K562 (cell line): ENCODE results near the gene TRAF3. TPM values are rescaled to one million over a fixed set of nuclear protein-coding genes. Genes with fewer than 3 reads are reported as not detected.

Experiments used
- ATAC-seq: fragments of 200-7000 bp; cut with Tn5 transposase; 3 replicates; pipeline ENCODE4 v1.9.1; 2020; ENCODE audit warnings: moderate library complexity
- BruUV-seq: library from RNA; stranded (reverse); fragments of 400-500 nt; replicated peaks from 2 replicates; lab custom pipeline; 2021; lab: Mats Ljungman, UMichigan
- CTCF ChIA-PET: fragments of 300-600 bp; formaldehyde crosslinking; extraction: SDS; loops from one replicate; lab custom pipeline; 2021; ENCODE audit warnings: low intra/inter-chr PET ratio; lab: Yijun Ruan, JAX
- POLR2A ChIA-PET: fragments of 300-600, 350-650 bp; sonication (Branson Sonifier 250); formaldehyde crosslinking; extraction: SDS; loops from one replicate; lab custom pipeline; 2021; ENCODE audit warnings: antibody characterized with exemption, inconsistent platforms; lab: Yijun Ruan, JAX
- DNase-seq, 4 experiments: peaks; one replicate each; pipeline versions ENCODE4 v3.0.0 to v3.0.0-alpha.2; 2011 to 2018; ENCODE audit warnings: low spot score in 3 of 4, mixed read lengths in 3 of 4; ENCODE audit errors: extremely low read depth in 1 of 4
- FAIRE-seq: peaks from 2 replicates; lab custom pipeline; 2011; peaks lifted over from hg19 to GRCh38; lab: Jason Lieb, UNC
- H2AFZ ChIP-seq: 2 replicates; pipeline ENCODE4 v1.6.0; 2011; ENCODE audit warnings: low read depth, low read length, control low read depth, inconsistent platforms
- H3K27ac ChIP-seq: fragments of 200-600 bp; 3 replicates; pipeline ENCODE4 v1.8.0; 2011; ENCODE audit warnings: low read depth, mild to moderate bottlenecking, control low read depth, inconsistent platforms, low read length, moderate library complexity, mixed read lengths; ENCODE audit errors: extremely low read depth
- H3K27me3 ChIP-seq, 2 experiments: fragments of 300-600 bp in 1 of 2; 2 replicates in 1 of 2; 3 replicates in 1 of 2; pipeline versions ENCODE4 v1.6.0 to v1.8.0; 2011; ENCODE audit warnings: inconsistent platforms in 2 of 2, low read length in 2 of 2, mild to moderate bottlenecking in 1 of 2, mixed read lengths in 1 of 2, moderate library complexity in 1 of 2; ENCODE audit not compliant: control insufficient read depth in 2 of 2, insufficient read depth in 2 of 2
- H3K36me3 ChIP-seq: fragments of 300-600 bp; 3 replicates; pipeline ENCODE4 v1.8.0; 2011; ENCODE audit warnings: mild to moderate bottlenecking, low read length, inconsistent platforms; ENCODE audit not compliant: control insufficient read depth, insufficient read depth
- H3K4me1 ChIP-seq, 2 experiments: fragments of 200-600 bp in 1 of 2; replicated peaks in 1 of 2; 2 replicates in 1 of 2; 3 replicates in 1 of 2; pipeline versions ENCODE4 v1.5.1 to v1.8.0; 2011; ENCODE audit warnings: inconsistent platforms in 2 of 2, low read length in 2 of 2, mild to moderate bottlenecking in 1 of 2, mixed read lengths in 1 of 2, moderate library complexity in 1 of 2; ENCODE audit not compliant: control insufficient read depth in 2 of 2, insufficient read depth in 2 of 2
- H3K4me2 ChIP-seq: 2 replicates; pipeline ENCODE4 v1.6.1; 2011; ENCODE audit warnings: low read length, control low read depth, inconsistent platforms, mixed read lengths; ENCODE audit not compliant: insufficient read depth
- H3K4me3 ChIP-seq: fragments of 200-600 bp; sonication (generic), shearing (Covaris generic); 2 replicates; pipeline ENCODE4 v1.5.1; 2016; ENCODE audit warnings: control low read depth, inconsistent platforms
- H3K79me2 ChIP-seq: fragments of 200-600 bp; 3 replicates; pipeline ENCODE4 v1.8.0; 2011; ENCODE audit warnings: low read length, inconsistent platforms; ENCODE audit not compliant: control insufficient read depth, insufficient read depth
- H3K9ac ChIP-seq, 2 experiments: 2 replicates each; pipeline versions ENCODE4 v1.6.0 to v1.6.1; 2011; ENCODE audit warnings: low read depth in 2 of 2, low read length in 2 of 2, control low read depth in 1 of 2, inconsistent platforms in 1 of 2, mild to moderate bottlenecking in 1 of 2, mixed read lengths in 1 of 2; ENCODE audit not compliant: insufficient read depth in 1 of 2
- H3K9me1 ChIP-seq: one replicate; pipeline ENCODE4 v1.6.0; 2011; ENCODE audit warnings: inconsistent platforms, mild to moderate bottlenecking, low read length, moderate library complexity; ENCODE audit not compliant: control insufficient read depth, insufficient read depth
- H3K9me3 ChIP-seq: replicated peaks from 2 replicates; pipeline ENCODE4 v1.5.1; 2011; ENCODE audit warnings: low read depth, low read length, inconsistent platforms; ENCODE audit not compliant: control insufficient read depth, insufficient read depth
- H4K20me1 ChIP-seq: replicated peaks from 2 replicates; pipeline ENCODE4 v1.6.1; 2011; ENCODE audit warnings: low read length, inconsistent platforms, mixed read lengths; ENCODE audit not compliant: control insufficient read depth, insufficient read depth
- HDAC8 ChIP-seq: fragments of 450-650 bp; IDR thresholded peaks from 2 replicates; pipeline ENCODE4 v1.6.1; 2016; ENCODE audit warnings: mild to moderate bottlenecking, missing genetic modification characterization, moderate library complexity, missing compliant biosample characterization
- MBD2 ChIP-seq: sonication (generic); IDR thresholded peaks from 2 replicates; pipeline ENCODE4 v1.6.1; 2016; ENCODE audit warnings: low read depth, borderline replicate concordance
- MYNN ChIP-seq, 2 experiments: sonication (generic); formaldehyde crosslinking in 1 of 2; IDR thresholded peaks; 2 replicates each; pipeline versions ENCODE4 v1.5.0 to v1.6.1; 2016 to 2020; ENCODE audit warnings: antibody characterized with exemption in 1 of 2, missing genetic modification reagents in 1 of 2
- PYGO2 ChIP-seq: fragments of 450-650 bp; IDR thresholded peaks from 2 replicates; pipeline ENCODE4 v1.6.1; 2016; ENCODE audit warnings: mild to moderate bottlenecking, missing genetic modification characterization, moderate library complexity, missing compliant biosample characterization
- SOX6 ChIP-seq: fragments of 450-650 bp; IDR thresholded peaks from 2 replicates; pipeline ENCODE4 v1.6.1; 2014; ENCODE audit warnings: mild to moderate bottlenecking
- SRSF9 ChIP-seq: fragments of 200-400 bp; formaldehyde crosslinking; IDR thresholded peaks from 2 replicates; pipeline ENCODE4 v1.6.1; 2017; ENCODE audit warnings: low read depth, low read length, borderline replicate concordance
- ZFP1 ChIP-seq: fragments of 450-650 bp; formaldehyde crosslinking; IDR thresholded peaks from 2 replicates; pipeline ENCODE4 v1.4.0; 2020; ENCODE audit warnings: mild to moderate bottlenecking, mixed read lengths
- ZNF184 ChIP-seq: sonication (generic); formaldehyde crosslinking; IDR thresholded peaks from 2 replicates; pipeline ENCODE4 v1.5.0; 2020; ENCODE audit warnings: missing genetic modification reagents
- WGBS: fragments of 100-300 bp; shearing (Covaris generic); methylation state at CpG from one replicate; pipeline ENCODE4 v1.1.6; 2016; ENCODE audit warnings: low coverage, mixed read lengths; ENCODE audit not compliant: insufficient coverage; ENCODE audit errors: missing lambda C conversion rate; 5-methylcytosine and 5-hydroxymethylcytosine counted together
- in situ Hi-C: fragments of 300-500 bp; cut with MboI; formaldehyde crosslinking; loops from 4 replicates; pipeline ENCODE4 v1.15.0; 2018; ENCODE audit warnings: inconsistent platforms, mixed read lengths
- intact Hi-C: fragments of 100-400 bp; cut with micrococcal nuclease; formaldehyde crosslinking; loops from 2 replicates; pipeline ENCODE4 v1.14.2; 2022
- polyA plus RNA-seq, 8 experiments: library from polyadenylated mRNA; depleted of rRNA in 4 of 8; stranded (reverse) in 5 of 8; unstranded in 3 of 8; fragments of >200 nt; fragmentation: Nextera tagmentation in 2 of 8; fragmentation: Illumina TruSeq in 1 of 8; extraction: Ambion mirVana in 2 of 8; extraction: Trizol in 1 of 8; gene quantifications; 2 replicates each; pipeline versions ENCODE4 v1.2.1 to v1.2.3, GENCODE V29; 2011 to 2014; ENCODE audit warnings: inconsistent platforms in 1 of 8, missing spikeins in 1 of 8
- total RNA-seq, 7 experiments: library from RNA; depleted of rRNA in 6 of 7; stranded (reverse); fragments of >200 nt in 6 of 7; fragmentation: Illumina TruSeq in 2 of 7; extraction: Trizol in 2 of 7; gene quantifications; 2 replicates each; pipeline versions ENCODE4 v1.2.1 to v1.2.3, GENCODE V29; 2011 to 2021; ENCODE audit warnings: low replicate concordance in 1 of 7
- TF ChIP-seq, protein P1 (sequence below): fragments of 450-650 bp; formaldehyde crosslinking; conservative IDR thresholded peaks from 2 replicates; pipeline ENCODE4 v1.4.0; 2022; ENCODE audit warnings: mild to moderate bottlenecking, missing genetic modification characterization
- TF ChIP-seq, protein P2 (sequence below): IDR thresholded peaks from 2 replicates; pipeline ENCODE4 v1.6.1; 2016; ENCODE audit warnings: missing genetic modification characterization, missing compliant biosample characterization
- TF ChIP-seq, protein P3 (sequence below): fragments of 450-650 bp; conservative IDR thresholded peaks from 2 replicates; pipeline ENCODE4 v1.6.1; 2016; ENCODE audit warnings: missing genetic modification characterization, low read depth, mild to moderate bottlenecking, missing compliant biosample characterization, moderate library complexity
- TF ChIP-seq, protein P4 (sequence below): IDR thresholded peaks from 2 replicates; pipeline ENCODE4 v1.6.1; 2011; ENCODE audit warnings: borderline replicate concordance, low read depth, mild to moderate bottlenecking, moderate library complexity, low read length; ENCODE audit not compliant: insufficient read depth, poor library complexity, severe bottlenecking
- TF ChIP-seq, protein P5 (sequence below): fragments of 250-450 bp; sonication (Bioruptor Pico); IDR thresholded peaks from 2 replicates; pipeline ENCODE4 v1.5.0; 2020; ENCODE audit warnings: mild to moderate bottlenecking

The TRAF3 gene
- total and polyA plus RNA-seq, 9 of the 15 experiments (the other 6 are each of a cell fraction or from before 2014, with no cell fraction given): 0.52 to 21.3 (median 9.9) TPM

DNA sequence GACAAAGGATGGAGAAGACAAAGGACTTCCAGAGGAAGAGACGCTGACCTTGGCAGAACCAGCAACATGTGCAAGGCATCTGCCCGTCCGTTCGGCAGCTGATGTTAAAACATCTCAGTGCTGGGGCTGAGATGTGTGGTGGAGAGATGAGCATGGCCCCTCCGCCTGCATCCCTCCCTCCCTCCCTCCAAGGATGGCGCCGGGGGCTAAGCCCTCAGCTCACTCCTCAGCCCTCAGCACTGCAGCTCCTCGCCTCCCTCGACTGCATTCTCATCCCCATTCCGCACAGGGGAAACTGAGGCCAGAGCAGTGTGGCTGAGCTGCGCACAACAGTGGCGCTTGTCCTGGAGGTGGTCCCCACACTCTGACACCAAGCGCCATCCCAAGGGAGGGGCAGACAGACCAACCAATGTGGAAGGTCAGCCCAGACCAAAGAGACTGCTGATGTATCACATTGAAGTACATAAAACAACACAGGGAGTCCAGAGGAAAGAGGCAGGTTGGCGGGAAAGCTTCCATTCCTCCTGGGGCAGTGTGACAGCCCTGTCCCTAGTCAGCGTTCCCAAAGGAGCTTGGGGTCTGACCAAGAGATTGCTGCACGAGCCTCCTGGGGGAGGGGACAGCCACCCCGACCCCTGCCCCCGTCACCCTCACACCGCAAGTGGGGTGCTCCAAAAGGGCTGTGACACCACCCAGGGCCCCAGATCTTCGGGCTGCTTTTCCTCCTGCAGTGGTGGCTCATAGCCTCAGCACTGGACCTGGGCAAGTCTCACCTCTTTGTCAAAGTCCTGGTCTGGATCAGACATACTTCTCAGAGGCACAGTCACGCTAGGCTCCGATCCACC is 160.3 kb downstream of the TRAF3 start:
- WGBS: 86% methylated on average over 11 of the region's 22 CpGs
- no peak overlapping the region for H3K9ac ChIP-seq
- no peaks in the 10 kb centered on the region for H4K20me1 ChIP-seq
- FAIRE-seq (no peak), ATAC-seq (no peak), DNase-seq (no peak)
- no peak overlapping the region for H3K4me2 ChIP-seq
- no peak overlapping the region for H2AFZ ChIP-seq
- ChIA-PET POLR2A (interaction anchor here (0.6 to 1.0 kb wide), 2 partner anchors 9 to 226 kb away, joined by 3 read pairs; no protein-coding TSS in a partner anchor), CTCF (no interaction called here)
- H3K9me3 ChIP-seq: no peaks in the 10 kb centered on the region
- no peak overlapping the region for H3K4me3 ChIP-seq
- intact Hi-C loops (no loop called here), in situ Hi-C loops (no loop called here)
- no peaks in the 10 kb centered on the region for H3K79me2 ChIP-seq
- no peaks in the 10 kb centered on the region for H3K9me1 ChIP-seq
- peaks cover 6% of the 10 kb centered on the region; the same call in 1 of the 3 replicates for H3K36me3 ChIP-seq
- H3K27me3 ChIP-seq: no peaks in the 10 kb centered on the region
- H3K4me1 ChIP-seq: peaks cover 4 to 19% of the 10 kb centered on the region in 2 experiments; a peak in 3 of 5 replicates
- BruUV-seq: no TSS peak
- H3K27ac ChIP-seq: no peak overlapping the region
- no peak for TF ChIP-seq MYNN (IDR thresholded peaks at IDR 0.05)
- TF ChIP-seq MYNN (CRISPR knock-in tag; IDR thresholded peaks at IDR 0.05): no peak
- TF ChIP-seq MBD2: no peak
- TF ChIP-seq SOX6: no peak
- TF ChIP-seq, protein P1, sequence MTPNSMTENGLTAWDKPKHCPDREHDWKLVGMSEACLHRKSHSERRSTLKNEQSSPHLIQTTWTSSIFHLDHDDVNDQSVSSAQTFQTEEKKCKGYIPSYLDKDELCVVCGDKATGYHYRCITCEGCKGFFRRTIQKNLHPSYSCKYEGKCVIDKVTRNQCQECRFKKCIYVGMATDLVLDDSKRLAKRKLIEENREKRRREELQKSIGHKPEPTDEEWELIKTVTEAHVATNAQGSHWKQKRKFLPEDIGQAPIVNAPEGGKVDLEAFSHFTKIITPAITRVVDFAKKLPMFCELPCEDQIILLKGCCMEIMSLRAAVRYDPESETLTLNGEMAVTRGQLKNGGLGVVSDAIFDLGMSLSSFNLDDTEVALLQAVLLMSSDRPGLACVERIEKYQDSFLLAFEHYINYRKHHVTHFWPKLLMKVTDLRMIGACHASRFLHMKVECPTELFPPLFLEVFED (CRISPR knock-in tag): no peak
- TF ChIP-seq, protein P2, sequence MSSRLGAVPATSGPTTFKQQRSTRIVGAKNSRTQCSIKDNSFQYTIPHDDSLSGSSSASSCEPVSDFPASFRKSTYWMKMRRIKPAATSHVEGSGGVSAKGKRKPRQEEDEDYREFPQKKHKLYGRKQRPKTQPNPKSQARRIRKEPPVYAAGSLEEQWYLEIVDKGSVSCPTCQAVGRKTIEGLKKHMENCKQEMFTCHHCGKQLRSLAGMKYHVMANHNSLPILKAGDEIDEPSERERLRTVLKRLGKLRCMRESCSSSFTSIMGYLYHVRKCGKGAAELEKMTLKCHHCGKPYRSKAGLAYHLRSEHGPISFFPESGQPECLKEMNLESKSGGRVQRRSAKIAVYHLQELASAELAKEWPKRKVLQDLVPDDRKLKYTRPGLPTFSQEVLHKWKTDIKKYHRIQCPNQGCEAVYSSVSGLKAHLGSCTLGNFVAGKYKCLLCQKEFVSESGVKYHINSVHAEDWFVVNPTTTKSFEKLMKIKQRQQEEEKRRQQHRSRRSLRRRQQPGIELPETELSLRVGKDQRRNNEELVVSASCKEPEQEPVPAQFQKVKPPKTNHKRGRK: no peak
- TF ChIP-seq, protein P3, sequence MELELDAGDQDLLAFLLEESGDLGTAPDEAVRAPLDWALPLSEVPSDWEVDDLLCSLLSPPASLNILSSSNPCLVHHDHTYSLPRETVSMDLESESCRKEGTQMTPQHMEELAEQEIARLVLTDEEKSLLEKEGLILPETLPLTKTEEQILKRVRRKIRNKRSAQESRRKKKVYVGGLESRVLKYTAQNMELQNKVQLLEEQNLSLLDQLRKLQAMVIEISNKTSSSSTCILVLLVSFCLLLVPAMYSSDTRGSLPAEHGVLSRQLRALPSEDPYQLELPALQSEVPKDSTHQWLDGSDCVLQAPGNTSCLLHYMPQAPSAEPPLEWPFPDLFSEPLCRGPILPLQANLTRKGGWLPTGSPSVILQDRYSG (tag): no peak
- no peak for TF ChIP-seq HDAC8 (tag)
- no peak for TF ChIP-seq SRSF9
- TF ChIP-seq ZFP1 (CRISPR knock-in tag): no peak
- no peak for TF ChIP-seq PYGO2 (tag)
- TF ChIP-seq, protein P4, sequence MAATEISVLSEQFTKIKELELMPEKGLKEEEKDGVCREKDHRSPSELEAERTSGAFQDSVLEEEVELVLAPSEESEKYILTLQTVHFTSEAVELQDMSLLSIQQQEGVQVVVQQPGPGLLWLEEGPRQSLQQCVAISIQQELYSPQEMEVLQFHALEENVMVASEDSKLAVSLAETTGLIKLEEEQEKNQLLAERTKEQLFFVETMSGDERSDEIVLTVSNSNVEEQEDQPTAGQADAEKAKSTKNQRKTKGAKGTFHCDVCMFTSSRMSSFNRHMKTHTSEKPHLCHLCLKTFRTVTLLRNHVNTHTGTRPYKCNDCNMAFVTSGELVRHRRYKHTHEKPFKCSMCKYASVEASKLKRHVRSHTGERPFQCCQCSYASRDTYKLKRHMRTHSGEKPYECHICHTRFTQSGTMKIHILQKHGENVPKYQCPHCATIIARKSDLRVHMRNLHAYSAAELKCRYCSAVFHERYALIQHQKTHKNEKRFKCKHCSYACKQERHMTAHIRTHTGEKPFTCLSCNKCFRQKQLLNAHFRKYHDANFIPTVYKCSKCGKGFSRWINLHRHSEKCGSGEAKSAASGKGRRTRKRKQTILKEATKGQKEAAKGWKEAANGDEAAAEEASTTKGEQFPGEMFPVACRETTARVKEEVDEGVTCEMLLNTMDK: no peak
- TF ChIP-seq, protein P5, sequence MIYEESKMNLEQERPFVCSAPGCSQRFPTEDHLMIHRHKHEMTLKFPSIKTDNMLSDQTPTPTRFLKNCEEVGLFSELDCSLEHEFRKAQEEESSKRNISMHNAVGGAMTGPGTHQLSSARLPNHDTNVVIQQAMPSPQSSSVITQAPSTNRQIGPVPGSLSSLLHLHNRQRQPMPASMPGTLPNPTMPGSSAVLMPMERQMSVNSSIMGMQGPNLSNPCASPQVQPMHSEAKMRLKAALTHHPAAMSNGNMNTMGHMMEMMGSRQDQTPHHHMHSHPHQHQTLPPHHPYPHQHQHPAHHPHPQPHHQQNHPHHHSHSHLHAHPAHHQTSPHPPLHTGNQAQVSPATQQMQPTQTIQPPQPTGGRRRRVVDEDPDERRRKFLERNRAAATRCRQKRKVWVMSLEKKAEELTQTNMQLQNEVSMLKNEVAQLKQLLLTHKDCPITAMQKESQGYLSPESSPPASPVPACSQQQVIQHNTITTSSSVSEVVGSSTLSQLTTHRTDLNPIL: no peak
- TF ChIP-seq ZNF184 (CRISPR knock-in tag): no peak
